ENCODE measurements around the gene LPIN1.

LPIN1 gene

GRCh38 chr2:11824901-11825828 lies 78.7 kb downstream of the LPIN1 start:
- H3K4me3 ChIP-seq (replicated peaks in 1 of 2; ENCODE audit: low read depth in 2 of 2, low read length in 2 of 2) = no peak overlapping the region
- DNase-seq (ENCODE audit: low read depth in 2 of 2) = peak in 1 of 2 donors; percentile 69
- no peak for TF ChIP-seq CTCF (IDR thresholded peaks at IDR 0.05; ENCODE audit: low read depth, low read length)

- no peak for TF ChIP-seq CTCF (IDR thresholded peaks at IDR 0.05; ENCODE audit: low read depth, low read length)
- DNase-seq (ENCODE audit: low read depth in 2 of 2) = no peak
- no peak overlapping the region for H3K4me3 ChIP-seq (replicated peaks in 1 of 2; ENCODE audit: low read depth in 2 of 2, low read length in 2 of 2)
These were observed 81.1 kb downstream of the LPIN1 start for GRCh38 chr2:11827547-11827946.

GRCh38 chr2:11828933-11829323 lies 82.5 kb downstream of the LPIN1 start:
- no peak for DNase-seq (ENCODE audit: low read depth in 2 of 2)
- no peak for TF ChIP-seq CTCF (IDR thresholded peaks at IDR 0.05; ENCODE audit: low read depth, low read length)
- H3K4me3 ChIP-seq (replicated peaks in 1 of 2; ENCODE audit: low read depth in 2 of 2, low read length in 2 of 2) = no peak overlapping the region

- peak; percentile 71 to 74 for DNase-seq (ENCODE audit: low read depth in 2 of 2)
- H3K4me3 ChIP-seq (replicated peaks in 1 of 2; ENCODE audit: low read depth in 2 of 2, low read length in 2 of 2) = peak overlapping the region in 1 of 2 donors; percentile 27
- TF ChIP-seq CTCF (IDR thresholded peaks at IDR 0.05; ENCODE audit: low read depth, low read length) = peak; percentile 64
These were observed 83.0 kb downstream of the LPIN1 start for GRCh38 chr2:11829324-11829946.

- peak; percentile 98 for DNase-seq (ENCODE audit: low read depth in 2 of 2)
- peak overlapping the region in 1 of 2 donors; percentile 27 for H3K4me3 ChIP-seq (replicated peaks in 1 of 2; ENCODE audit: low read depth in 2 of 2, low read length in 2 of 2)
- TF ChIP-seq CTCF (IDR thresholded peaks at IDR 0.05; ENCODE audit: low read depth, low read length) = peak; percentile 42
These were observed 83.7 kb downstream of the LPIN1 start for GRCh38 chr2:11829947-11830707.

- peak in 1 of 2 donors; percentile 6 for DNase-seq (ENCODE audit: low read depth in 2 of 2)
- H3K4me3 ChIP-seq (replicated peaks in 1 of 2; ENCODE audit: low read depth in 2 of 2, low read length in 2 of 2) = peak overlapping the region in 1 of 2 donors; percentile 18
- no peak for TF ChIP-seq CTCF (IDR thresholded peaks at IDR 0.05; ENCODE audit: low read depth, low read length)
These were observed 84.4 kb downstream of the LPIN1 start for GRCh38 chr2:11830708-11831301.
